CD4-positive, alpha-beta T cell treated with Interleukin-6 at 100 ng/mL for 8 hours (primary cell): Measurements from ENCODE around the gene LDLRAD4.

ENCODE experiments used
- DNase-seq: peaks from one replicate; pipeline ENCODE4 v3.0.0-alpha.2; 2020; ENCODE audit warnings: mixed read lengths, low spot score

Gene LDLRAD4

GRCh38 chr18:13265911-13266217, 47.3 kb downstream of the LDLRAD4 start:
- DNase-seq = no peak

DNA sequence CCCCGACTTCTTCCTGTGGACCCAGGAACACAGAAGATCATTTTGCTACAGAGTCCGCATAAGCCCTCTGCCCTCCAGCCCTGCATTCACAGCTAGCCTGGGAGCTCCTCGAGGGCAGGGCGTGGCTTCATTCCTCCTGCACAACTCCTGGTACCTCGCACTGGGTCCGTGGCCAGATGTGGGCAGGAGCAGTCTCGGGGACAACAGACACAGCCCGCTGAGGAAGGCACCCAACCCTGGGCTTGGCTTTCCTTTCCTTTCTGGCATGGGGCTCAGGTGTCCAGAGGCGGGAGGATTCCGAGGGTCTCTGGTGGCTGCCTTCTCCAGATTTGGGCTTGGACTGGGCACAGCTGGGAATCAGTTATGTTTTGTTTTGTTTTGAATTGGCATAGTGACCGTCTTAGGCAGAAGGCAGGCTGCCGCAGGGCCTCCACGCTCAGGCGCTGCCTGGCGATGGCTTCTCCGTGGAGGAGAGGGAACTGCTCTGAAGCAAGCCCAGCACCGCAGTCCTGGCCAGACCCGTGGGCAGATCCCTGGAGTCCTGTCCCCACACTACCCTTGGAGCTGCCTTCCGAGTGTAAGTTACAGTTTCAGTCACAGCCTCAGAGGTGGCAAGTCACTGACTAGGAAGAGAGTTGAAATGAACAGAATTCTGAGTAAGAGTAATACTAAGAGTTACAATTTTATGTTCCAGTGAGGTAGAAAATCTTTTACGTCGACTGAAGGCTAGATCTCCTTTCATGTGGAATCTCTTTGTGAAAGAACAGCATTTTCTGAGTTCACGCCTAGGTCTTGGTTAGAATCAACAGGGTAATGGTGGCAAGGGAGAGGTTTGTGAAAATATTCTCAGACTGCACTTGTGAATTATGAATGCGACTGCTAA, 47.9 kb downstream of the LDLRAD4 start:
- no peak for DNase-seq

- no peak for DNase-seq
Measured at GRCh38 chr18:13267431-13267873, 48.9 kb downstream of the LDLRAD4 start.

DNA sequence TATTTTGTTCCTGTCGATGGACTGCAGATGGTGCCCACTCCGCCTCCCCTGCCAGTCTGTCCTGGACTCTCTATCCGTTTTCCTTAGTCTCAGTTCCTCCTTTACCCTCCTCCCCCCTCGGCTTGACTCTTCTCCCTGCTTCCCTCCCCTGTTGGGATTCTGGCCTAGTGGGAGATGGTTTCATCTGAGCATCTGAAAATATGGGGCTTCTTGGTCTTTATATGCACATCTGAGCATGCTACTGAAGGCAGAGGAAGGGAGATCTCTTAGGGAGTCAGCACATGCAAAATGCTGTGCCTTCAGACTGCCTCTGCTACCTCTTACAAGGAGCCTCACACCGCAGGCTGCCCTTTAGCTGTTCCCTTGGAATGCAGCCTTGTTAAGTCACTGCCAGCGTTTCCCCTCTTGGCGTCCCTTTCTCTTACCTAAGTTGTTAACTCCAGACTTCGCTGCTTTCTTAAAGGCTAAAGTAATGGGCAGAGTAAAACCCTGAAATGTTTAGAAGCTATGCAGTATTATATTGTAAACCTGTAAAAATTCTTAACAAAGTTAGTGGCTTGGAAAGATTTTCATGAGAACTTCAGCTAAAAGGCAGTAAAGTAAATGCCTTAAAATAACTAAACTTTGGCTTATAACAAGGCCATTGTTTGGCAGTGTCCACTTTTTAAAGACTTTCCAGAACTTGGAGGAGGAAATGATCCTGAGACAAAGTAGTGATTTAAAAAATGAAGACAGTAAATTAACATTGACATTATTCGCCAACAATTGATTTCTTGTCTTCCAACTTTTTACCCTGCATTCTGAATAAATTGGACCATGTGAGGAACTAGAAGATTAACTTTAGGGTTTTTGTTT, 49.8 kb downstream of the LDLRAD4 start:
- DNase-seq = no peak

DNA sequence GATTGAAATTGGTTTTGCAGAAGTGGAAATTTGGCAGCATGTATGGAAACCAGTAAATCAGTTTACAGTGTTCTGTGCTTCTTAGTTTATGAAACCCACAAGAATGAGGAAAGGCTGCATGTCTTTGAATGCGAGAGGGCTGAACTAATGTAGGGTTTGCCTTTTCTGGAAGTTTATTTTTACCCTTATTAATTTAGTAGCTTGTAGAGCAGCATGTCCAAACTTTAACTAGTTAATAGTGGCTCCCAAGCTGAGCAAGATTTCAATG, 50.4 kb downstream of the LDLRAD4 start:
- no peak for DNase-seq

DNA sequence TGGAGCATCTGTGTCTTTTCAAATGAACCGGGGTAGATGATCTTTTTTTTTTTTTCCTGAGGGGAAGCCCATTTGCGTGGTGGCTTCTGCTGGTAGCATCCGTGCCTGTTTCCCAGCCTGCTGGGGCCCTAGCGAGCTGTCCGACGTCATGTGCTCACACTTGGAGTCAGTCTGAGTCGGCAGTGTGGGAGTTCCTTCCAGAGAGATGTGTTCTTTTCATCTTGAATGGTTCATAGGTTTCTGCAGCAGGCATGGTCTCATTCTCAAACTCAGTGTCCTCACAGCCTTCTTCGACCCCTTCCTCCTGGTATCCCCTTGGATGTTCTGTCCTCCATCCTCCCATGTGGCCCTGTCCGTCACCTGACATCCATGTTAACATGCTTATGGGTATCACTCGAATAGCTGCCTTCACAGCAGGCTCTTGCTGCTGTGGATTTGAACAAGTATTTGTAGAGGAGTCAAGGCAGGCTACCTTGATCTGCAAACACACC, 51.0 kb downstream of the LDLRAD4 start:
- no peak for DNase-seq

- DNase-seq = no peak
Measured at GRCh38 chr18:13270279-13270855, 51.8 kb downstream of the LDLRAD4 start.

GRCh38 chr18:13271302-13271911, 52.8 kb downstream of the LDLRAD4 start:
- DNase-seq = no peak

GRCh38 chr18:13272416-13272815, 53.9 kb downstream of the LDLRAD4 start:
- no peak for DNase-seq

DNA sequence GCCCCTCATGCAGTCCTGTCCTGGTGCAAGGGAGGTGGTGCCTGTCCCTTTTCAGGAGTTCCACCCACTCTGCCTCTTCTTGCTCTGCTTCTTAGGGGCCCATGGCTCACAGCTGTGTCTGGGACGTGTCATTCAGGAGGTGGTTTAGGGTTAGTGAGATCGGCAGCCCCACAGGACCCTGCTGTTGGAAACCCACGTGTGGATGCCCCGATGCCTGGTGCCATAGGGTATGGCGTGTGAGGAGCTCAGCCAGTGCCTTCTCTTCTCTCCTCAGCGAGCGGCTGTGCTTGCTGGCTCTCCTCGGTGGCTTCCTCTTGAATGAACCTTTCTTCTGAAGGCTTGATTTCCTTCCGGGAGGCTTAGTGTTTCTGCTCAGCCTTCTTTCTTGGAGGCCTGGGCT, 55.2 kb downstream of the LDLRAD4 start:
- DNase-seq = peak; percentile 62

GRCh38 chr18:13275075-13275474, 56.5 kb downstream of the LDLRAD4 start:
- no peak for DNase-seq

GRCh38 chr18:13276530-13277520, 58.3 kb downstream of the LDLRAD4 start:
- peak; percentile 54 for DNase-seq

DNA sequence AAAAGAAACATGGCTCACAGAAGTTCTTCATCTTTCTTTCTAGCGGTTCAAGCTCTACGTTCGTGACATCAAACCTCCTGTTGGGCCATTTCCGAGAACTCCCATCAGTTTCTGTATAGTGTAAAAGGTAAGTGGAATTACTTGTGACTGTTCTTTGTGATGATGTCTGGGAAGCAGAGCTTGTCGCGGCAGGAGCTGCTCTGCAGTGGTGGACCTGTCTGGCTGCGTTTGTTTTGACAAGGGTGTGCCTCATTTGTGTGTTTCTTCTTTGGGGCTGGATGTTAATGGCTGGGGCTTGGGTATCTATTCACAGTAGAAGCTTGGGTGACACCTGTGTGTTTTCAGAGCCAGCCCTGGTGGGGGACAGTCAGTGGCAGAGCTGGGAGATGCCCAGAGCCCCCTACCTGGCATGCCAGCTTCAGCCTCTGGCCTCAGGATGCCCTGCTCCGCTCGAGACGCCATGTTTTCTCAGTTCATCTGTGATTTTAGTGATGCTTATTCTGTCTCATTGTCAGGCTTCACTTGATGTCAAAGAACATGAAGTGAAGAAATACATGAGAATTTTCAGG, 59.6 kb downstream of the LDLRAD4 start:
- DNase-seq = no peak

DNA sequence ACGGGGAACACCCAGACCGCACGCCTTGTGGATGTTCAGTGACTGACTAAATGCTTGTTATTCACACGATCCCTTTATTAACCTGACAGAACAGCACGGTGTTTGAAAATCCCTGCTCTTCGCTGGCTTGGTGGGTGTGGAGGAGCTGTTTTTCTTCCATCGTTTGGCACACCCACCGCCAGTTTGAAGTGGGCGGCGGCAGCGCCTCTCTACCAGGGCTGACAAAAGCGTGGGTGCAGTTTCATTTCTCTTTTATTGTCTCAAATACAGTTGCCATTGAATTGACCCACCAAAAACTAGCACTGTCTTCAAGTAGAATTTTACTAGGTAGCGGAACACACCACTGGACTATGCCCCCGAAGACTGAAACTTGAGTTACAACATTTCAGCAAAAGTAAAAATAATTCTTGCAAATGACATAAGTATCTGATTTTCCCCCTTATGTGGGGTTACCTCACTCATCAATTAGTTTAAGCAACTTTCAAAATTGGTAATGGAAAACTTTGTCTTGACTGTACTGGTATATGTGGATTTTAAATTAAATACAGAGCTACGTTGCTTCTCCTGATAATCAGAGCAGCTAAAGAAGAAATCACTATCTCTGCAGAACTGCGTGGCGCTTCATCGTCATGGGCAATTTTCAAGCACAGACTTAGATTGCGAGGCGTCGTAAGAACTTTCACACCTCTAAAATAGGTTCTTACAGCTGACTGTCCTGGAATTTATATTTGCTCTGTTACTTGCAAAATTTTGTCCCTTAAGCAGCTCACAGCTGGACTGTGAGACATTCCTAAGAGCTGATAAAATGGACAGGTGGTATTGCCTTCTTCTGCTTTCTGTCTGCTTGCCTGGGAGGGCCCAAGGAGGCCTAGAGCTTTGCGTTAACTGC, 60.9 kb downstream of the LDLRAD4 start:
- peak; percentile 24 for DNase-seq

DNA sequence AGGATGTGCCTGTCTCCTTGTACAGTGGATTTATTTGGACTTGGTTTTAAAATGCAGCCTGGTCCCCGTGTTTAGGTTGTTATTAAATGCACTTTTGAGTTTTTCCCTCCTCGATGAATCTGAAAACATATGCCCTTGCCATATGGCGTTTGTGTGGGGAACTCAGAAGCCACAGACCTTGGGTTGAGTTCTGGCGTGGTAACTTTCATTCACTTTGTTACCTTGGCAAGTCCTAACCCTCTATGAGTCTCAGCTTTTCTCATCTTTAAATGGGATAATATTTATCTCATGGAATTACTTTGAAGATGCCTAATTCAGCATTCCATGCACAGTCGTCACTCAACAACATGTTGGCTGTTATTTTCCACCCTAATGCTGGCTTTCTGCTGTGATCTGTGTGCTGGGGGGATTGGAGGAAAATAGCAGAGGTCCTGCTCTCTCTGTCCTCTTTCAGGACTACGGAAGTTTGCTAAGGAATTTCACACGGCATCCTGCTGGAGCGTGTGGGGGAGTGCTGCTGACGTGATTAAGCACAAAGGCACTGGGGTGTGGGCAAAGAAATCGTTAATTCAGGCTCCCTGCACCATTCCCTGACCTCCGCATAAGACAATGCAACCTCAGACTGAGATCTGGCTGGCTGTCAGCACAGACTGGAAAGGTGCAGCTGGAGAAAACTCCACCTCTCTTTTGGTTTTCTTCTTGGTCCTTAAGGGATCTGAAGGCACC, 61.7 kb downstream of the LDLRAD4 start:
- DNase-seq = no peak

DNA sequence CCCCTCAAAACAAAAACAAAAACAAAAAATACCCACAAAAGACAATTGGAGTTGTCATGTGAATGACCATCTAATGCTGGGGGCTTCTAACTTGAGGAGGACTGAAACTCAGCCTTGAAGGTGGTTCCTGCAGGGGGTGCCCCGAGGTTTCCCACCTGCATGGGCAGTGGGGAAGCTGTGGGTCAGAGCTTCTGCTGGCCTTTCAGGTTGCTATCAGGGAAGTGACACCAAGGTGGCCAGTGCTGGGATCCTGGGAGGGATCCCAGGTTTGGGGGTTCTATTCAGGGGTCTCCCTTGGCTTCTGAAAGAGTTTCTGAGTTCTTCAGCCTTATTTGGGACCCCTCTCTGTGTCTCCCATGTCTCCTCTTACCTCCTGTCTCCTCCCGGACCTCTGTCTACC, 62.8 kb downstream of the LDLRAD4 start:
- DNase-seq = no peak

- DNase-seq = no peak
Measured at GRCh38 chr18:13283746-13284145, 65.2 kb downstream of the LDLRAD4 start.

- peak; percentile 31 for DNase-seq
Measured at GRCh38 chr18:13284330-13285027, 65.9 kb downstream of the LDLRAD4 start.

GRCh38 chr18:13285874-13286273, 67.3 kb downstream of the LDLRAD4 start:
- DNase-seq = no peak
